GM12878 (cell line): ENCODE measurements around the gene AGK. TPM values are rescaled to one million over a fixed set of nuclear protein-coding genes. Genes with fewer than 3 reads are reported as not detected.

Experiments used
- ATAC-seq: fragments of 200-7000 bp; cut with Tn5 transposase; 3 replicates; pipeline ENCODE4 v1.9.1; 2020; ENCODE audit warnings: mild to moderate bottlenecking, moderate library complexity
- BruUV-seq: library from RNA; stranded (reverse); fragments of 400-500 nt; replicated peaks from 2 replicates; lab custom pipeline; 2021; lab: Mats Ljungman, UMichigan
- CTCF ChIA-PET: fragments of 300-600 bp; sonication (Branson Sonifier 250); formaldehyde crosslinking; extraction: SDS; loops from one replicate; lab custom pipeline; 2021; ENCODE audit warnings: inconsistent platforms; lab: Yijun Ruan, JAX
- POLR2A ChIA-PET: fragments of 350-600 bp; formaldehyde crosslinking; extraction: SDS; loops from one replicate; lab custom pipeline; 2021; ENCODE audit warnings: inconsistent platforms; lab: Charles Lee
- RAD21 ChIA-PET: fragments of 300-600 bp; sonication (Branson Sonifier 250); formaldehyde crosslinking; loops from one replicate; lab custom pipeline; 2023; ENCODE audit warnings: antibody characterized with exemption; ENCODE audit not compliant: unreplicated experiment; lab: Charles Lee
- SMC1A ChIA-PET: fragments of 300-600 bp; sonication (Branson Sonifier 250); formaldehyde crosslinking; loops from one replicate; lab custom pipeline; 2023; ENCODE audit not compliant: unreplicated experiment, uncharacterized antibody; lab: Charles Lee
- DNase-seq: peaks from one replicate; pipeline ENCODE4 v3.0.0-alpha.2; 2011; ENCODE audit warnings: low read depth, low spot score
- FAIRE-seq: peaks from 3 replicates; lab custom pipeline; 2011; peaks lifted over from hg19 to GRCh38; lab: Jason Lieb, UNC
- H2AFZ ChIP-seq: 2 replicates; pipeline ENCODE4 v1.6.0; 2011; ENCODE audit warnings: low read depth, low read length, control low read depth; ENCODE audit not compliant: control insufficient read depth
- H3K27ac ChIP-seq: 2 replicates; pipeline ENCODE4 v1.5.1; 2011; ENCODE audit warnings: control low read depth; ENCODE audit not compliant: control insufficient read depth, insufficient read depth
- H3K27me3 ChIP-seq, 2 experiments: replicated peaks in 1 of 2; 2 replicates each; pipeline versions ENCODE4 v1.6.0 to v1.6.1; 2011; ENCODE audit warnings: low read length in 1 of 2; ENCODE audit not compliant: control insufficient read depth in 2 of 2, insufficient read depth in 2 of 2
- H3K36me3 ChIP-seq, 2 experiments: 2 replicates each; pipeline ENCODE4 v1.5.1; 2011; ENCODE audit warnings: low read length in 1 of 2; ENCODE audit not compliant: control insufficient read depth in 2 of 2, insufficient read depth in 2 of 2
- H3K4me1 ChIP-seq: 2 replicates; pipeline ENCODE4 v1.6.1; 2011; ENCODE audit warnings: mild to moderate bottlenecking, low read length, moderate library complexity, mixed read lengths; ENCODE audit not compliant: control insufficient read depth, insufficient read depth
- H3K4me2 ChIP-seq: 2 replicates; pipeline ENCODE4 v1.6.0; 2011; ENCODE audit warnings: control low read depth; ENCODE audit not compliant: control insufficient read depth, insufficient read depth
- H3K4me3 ChIP-seq: fragments of 200-600 bp; sonication (generic); 2 replicates; pipeline ENCODE4 v1.5.1; 2016
- H3K79me2 ChIP-seq: 2 replicates; pipeline ENCODE4 v1.6.0; 2011; ENCODE audit warnings: low read length; ENCODE audit not compliant: control insufficient read depth, insufficient read depth
- H3K9ac ChIP-seq: 2 replicates; pipeline ENCODE4 v1.8.0; 2011; ENCODE audit warnings: low read length, control low read depth, mixed read lengths; ENCODE audit not compliant: control insufficient read depth, insufficient read depth
- H3K9me3 ChIP-seq: replicated peaks from 3 replicates; pipeline ENCODE4 v1.5.1; 2011; ENCODE audit warnings: mild to moderate bottlenecking, low read length; ENCODE audit not compliant: control insufficient read depth, insufficient read depth
- H4K20me1 ChIP-seq: 2 replicates; pipeline ENCODE4 v1.6.0; 2011; ENCODE audit not compliant: control insufficient read depth, insufficient read depth
- CHD4 ChIP-seq: fragments of 200-600 bp; sonication (generic); IDR thresholded peaks from 2 replicates; pipeline ENCODE4 v1.6.1; 2016; ENCODE audit warnings: mild to moderate bottlenecking
- CREM ChIP-seq: IDR thresholded peaks from 2 replicates; pipeline ENCODE4 v1.6.1; 2014; ENCODE audit warnings: antibody characterized with exemption, low read depth
- KLF5 ChIP-seq: fragments of 450-650 bp; IDR thresholded peaks from 2 replicates; pipeline ENCODE4 v1.6.1; 2014; ENCODE audit warnings: mild to moderate bottlenecking; ENCODE audit not compliant: partially characterized antibody
- LARP7 ChIP-seq: fragments of 450-650 bp; IDR thresholded peaks from 2 replicates; pipeline ENCODE4 v1.6.1; 2017; ENCODE audit warnings: mild to moderate bottlenecking
- MYB ChIP-seq: fragments of 150-350 bp; IDR thresholded peaks from 2 replicates; pipeline ENCODE4 v1.6.1; 2014; ENCODE audit warnings: mild to moderate bottlenecking, low read depth, low read length, borderline replicate concordance
- NFXL1 ChIP-seq: fragments of 450-650 bp; IDR thresholded peaks from 2 replicates; pipeline ENCODE4 v1.6.1; 2017; ENCODE audit warnings: antibody characterized with exemption, mild to moderate bottlenecking, borderline replicate concordance
- SREBF1 ChIP-seq: IDR thresholded peaks from 2 replicates; pipeline ENCODE4 v1.6.1; 2012; ENCODE audit warnings: mild to moderate bottlenecking, low read length
- TBL1XR1 ChIP-seq: IDR thresholded peaks from 2 replicates; pipeline ENCODE4 v1.6.1; 2012; ENCODE audit warnings: low read depth, low read length, improper control_type of control experiment
- TCF3 ChIP-seq: IDR thresholded peaks from 2 replicates; pipeline ENCODE4 v1.6.1; 2012; ENCODE audit warnings: low read depth, mild to moderate bottlenecking, low read length, borderline replicate concordance; ENCODE audit not compliant: insufficient read depth
- YY1 ChIP-seq: IDR thresholded peaks from 2 replicates; pipeline ENCODE4 v1.6.1; 2011; ENCODE audit warnings: low read depth, mild to moderate bottlenecking, low read length
- ZNF274 ChIP-seq: IDR thresholded peaks from one replicate; pipeline ENCODE4 v1.8.0; 2011; ENCODE audit not compliant: insufficient read length, insufficient read depth
- WGBS: methylation state at CpG from one replicate; pipeline ENCODE4 v1.1.6; 2016; ENCODE audit warnings: low lambda C conversion rate; ENCODE audit not compliant: insufficient replicate concordance, insufficient coverage; ENCODE audit errors: missing lambda C conversion rate; 5-methylcytosine and 5-hydroxymethylcytosine counted together
- in situ Hi-C: fragments of 300-500 bp; cut with MboI; formaldehyde crosslinking; loops from 9 replicates; pipeline ENCODE4 v1.14.3; 2018; ENCODE audit warnings: mixed read lengths
- intact Hi-C: fragments of 100-400 bp; cut with micrococcal nuclease; formaldehyde crosslinking; loops from one replicate; pipeline ENCODE4 v1.14.2; 2022; ENCODE audit not compliant: unreplicated experiment
- polyA plus RNA-seq, 11 experiments: library from polyadenylated mRNA; depleted of rRNA in 4 of 11; unstranded in 6 of 11; stranded (reverse) in 5 of 11; fragments of >200 nt; fragmentation: Nextera tagmentation in 4 of 11; fragmentation: Illumina TruSeq in 1 of 11; extraction: Ambion mirVana in 4 of 11; extraction: Trizol in 1 of 11; gene quantifications; 1 replicate in 1 of 11; 2 replicates in 10 of 11; pipeline versions ENCODE4 v1.2.1 to v1.2.3, GENCODE V29; 2011 to 2016; ENCODE audit warnings: inconsistent platforms in 2 of 11, missing spikeins in 2 of 11, low read depth in 1 of 11
- total RNA-seq, 4 experiments: library from RNA; depleted of rRNA in 3 of 4; stranded (reverse); fragments of >200 nt in 3 of 4; fragmentation: Illumina TruSeq in 1 of 4; extraction: Trizol in 1 of 4; gene quantifications; 2 replicates each; pipeline versions ENCODE4 v1.2.1 to v1.2.3, GENCODE V29; 2013 to 2021
- TF ChIP-seq, protein P1 (sequence below): IDR thresholded peaks from 2 replicates; pipeline ENCODE4 v1.6.1; 2012; ENCODE audit warnings: low read depth, low read length, improper control_type of control experiment
- TF ChIP-seq, protein P2 (sequence below): fragments of 450-650 bp; IDR thresholded peaks from 2 replicates; pipeline ENCODE4 v1.6.1; 2018; ENCODE audit warnings: borderline replicate concordance, mild to moderate bottlenecking; ENCODE audit not compliant: partially characterized antibody
- TF ChIP-seq, protein P3 (sequence below): IDR thresholded peaks from 2 replicates; pipeline ENCODE4 v1.6.1; 2012; ENCODE audit warnings: low read depth, low read length, improper control_type of control experiment
- TF ChIP-seq, protein P4 (sequence below): IDR thresholded peaks from 2 replicates; pipeline ENCODE4 v1.6.1; 2011; ENCODE audit warnings: borderline replicate concordance, low read depth, mild to moderate bottlenecking, moderate library complexity, mixed read lengths, low read length; ENCODE audit not compliant: insufficient read depth; ENCODE audit errors: extremely low read length
- TF ChIP-seq, protein P5 (sequence below): fragments of 450-650 bp; IDR thresholded peaks from 2 replicates; pipeline ENCODE4 v1.6.1; 2017; ENCODE audit warnings: low read depth, mild to moderate bottlenecking, moderate library complexity
- TF ChIP-seq, protein P6 (sequence below): fragments of 450-650 bp; IDR thresholded peaks from 2 replicates; pipeline ENCODE4 v1.6.1; 2014; ENCODE audit warnings: mild to moderate bottlenecking

The AGK gene
- total and polyA plus RNA-seq, 10 of the 15 experiments (the other 5 are each of a cell fraction or from before 2014, with no cell fraction given), result 32.5 to 85.6 (median 47.8) TPM

DNA sequence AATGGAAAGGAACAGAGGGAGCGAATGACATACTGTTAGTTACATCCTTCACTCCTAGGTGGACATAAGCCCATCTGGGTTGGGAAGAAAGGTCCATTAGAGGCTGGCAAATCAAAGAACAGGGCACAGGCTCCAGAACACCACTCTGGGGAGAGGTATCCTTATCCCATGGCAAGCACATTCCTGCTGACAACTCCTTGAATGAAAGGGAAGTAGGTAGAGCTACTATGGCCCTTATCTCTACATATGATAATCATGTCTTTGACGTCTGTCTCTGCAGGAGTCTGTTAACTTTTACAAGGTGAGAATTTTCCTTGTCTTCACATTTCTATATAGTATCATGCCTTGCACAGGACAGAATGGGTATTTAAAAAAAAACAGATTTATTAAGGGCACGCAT is 140.3 kb downstream of the AGK start:
- TF ChIP-seq CREM (no peak), SREBF1 (no peak), MYB (no peak), ZNF274 (no peak), NFXL1 (no peak), YY1 (no peak), KLF5 (no peak), TCF3 (no peak), CHD4 (no peak), TBL1XR1 (no peak), LARP7 (no peak)
- TF ChIP-seq, protein P1, sequence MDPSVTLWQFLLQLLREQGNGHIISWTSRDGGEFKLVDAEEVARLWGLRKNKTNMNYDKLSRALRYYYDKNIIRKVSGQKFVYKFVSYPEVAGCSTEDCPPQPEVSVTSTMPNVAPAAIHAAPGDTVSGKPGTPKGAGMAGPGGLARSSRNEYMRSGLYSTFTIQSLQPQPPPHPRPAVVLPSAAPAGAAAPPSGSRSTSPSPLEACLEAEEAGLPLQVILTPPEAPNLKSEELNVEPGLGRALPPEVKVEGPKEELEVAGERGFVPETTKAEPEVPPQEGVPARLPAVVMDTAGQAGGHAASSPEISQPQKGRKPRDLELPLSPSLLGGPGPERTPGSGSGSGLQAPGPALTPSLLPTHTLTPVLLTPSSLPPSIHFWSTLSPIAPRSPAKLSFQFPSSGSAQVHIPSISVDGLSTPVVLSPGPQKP, result no peak
- TF ChIP-seq, protein P2, sequence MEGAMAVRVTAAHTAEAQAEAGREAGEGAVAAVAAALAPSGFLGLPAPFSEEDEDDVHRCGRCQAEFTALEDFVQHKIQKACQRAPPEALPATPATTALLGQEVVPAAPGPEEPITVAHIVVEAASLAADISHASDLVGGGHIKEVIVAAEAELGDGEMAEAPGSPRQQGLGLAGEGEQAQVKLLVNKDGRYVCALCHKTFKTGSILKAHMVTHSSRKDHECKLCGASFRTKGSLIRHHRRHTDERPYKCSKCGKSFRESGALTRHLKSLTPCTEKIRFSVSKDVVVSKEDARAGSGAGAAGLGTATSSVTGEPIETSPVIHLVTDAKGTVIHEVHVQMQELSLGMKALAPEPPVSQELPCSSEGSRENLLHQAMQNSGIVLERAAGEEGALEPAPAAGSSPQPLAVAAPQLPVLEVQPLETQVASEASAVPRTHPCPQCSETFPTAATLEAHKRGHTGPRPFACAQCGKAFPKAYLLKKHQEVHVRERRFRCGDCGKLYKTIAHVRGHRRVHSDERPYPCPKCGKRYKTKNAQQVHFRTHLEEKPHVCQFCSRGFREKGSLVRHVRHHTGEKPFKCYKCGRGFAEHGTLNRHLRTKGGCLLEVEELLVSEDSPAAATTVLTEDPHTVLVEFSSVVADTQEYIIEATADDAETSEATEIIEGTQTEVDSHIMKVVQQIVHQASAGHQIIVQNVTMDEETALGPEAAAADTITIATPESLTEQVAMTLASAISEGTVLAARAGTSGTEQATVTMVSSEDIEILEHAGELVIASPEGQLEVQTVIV, result no peak
- TF ChIP-seq, protein P3, sequence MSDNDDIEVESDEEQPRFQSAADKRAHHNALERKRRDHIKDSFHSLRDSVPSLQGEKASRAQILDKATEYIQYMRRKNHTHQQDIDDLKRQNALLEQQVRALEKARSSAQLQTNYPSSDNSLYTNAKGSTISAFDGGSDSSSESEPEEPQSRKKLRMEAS, result no peak
- TF ChIP-seq, protein P4, sequence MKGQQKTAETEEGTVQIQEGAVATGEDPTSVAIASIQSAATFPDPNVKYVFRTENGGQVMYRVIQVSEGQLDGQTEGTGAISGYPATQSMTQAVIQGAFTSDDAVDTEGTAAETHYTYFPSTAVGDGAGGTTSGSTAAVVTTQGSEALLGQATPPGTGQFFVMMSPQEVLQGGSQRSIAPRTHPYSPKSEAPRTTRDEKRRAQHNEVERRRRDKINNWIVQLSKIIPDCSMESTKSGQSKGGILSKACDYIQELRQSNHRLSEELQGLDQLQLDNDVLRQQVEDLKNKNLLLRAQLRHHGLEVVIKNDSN, result no peak
- TF ChIP-seq, protein P5, sequence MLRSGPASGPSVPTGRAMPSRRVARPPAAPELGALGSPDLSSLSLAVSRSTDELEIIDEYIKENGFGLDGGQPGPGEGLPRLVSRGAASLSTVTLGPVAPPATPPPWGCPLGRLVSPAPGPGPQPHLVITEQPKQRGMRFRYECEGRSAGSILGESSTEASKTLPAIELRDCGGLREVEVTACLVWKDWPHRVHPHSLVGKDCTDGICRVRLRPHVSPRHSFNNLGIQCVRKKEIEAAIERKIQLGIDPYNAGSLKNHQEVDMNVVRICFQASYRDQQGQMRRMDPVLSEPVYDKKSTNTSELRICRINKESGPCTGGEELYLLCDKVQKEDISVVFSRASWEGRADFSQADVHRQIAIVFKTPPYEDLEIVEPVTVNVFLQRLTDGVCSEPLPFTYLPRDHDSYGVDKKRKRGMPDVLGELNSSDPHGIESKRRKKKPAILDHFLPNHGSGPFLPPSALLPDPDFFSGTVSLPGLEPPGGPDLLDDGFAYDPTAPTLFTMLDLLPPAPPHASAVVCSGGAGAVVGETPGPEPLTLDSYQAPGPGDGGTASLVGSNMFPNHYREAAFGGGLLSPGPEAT, result no peak
- TF ChIP-seq, protein P6, sequence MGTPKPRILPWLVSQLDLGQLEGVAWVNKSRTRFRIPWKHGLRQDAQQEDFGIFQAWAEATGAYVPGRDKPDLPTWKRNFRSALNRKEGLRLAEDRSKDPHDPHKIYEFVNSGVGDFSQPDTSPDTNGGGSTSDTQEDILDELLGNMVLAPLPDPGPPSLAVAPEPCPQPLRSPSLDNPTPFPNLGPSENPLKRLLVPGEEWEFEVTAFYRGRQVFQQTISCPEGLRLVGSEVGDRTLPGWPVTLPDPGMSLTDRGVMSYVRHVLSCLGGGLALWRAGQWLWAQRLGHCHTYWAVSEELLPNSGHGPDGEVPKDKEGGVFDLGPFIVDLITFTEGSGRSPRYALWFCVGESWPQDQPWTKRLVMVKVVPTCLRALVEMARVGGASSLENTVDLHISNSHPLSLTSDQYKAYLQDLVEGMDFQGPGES, result no peak
- in situ Hi-C loops (no loop called here), intact Hi-C loops (no loop called here)
- Histone ChIP-seq H3K4me3 (no peak overlapping the region), H3K79me2 (peaks cover 14% of the 10 kb centered on the region), H3K4me1 (no peaks in the 10 kb centered on the region), H3K27me3 (no peaks in the 10 kb centered on the region), H4K20me1 (no peaks in the 10 kb centered on the region), H3K9me3 (no peaks in the 10 kb centered on the region), H3K4me2 (no peak overlapping the region), H2AFZ (no peak overlapping the region), H3K9ac (no peak overlapping the region), H3K36me3 (no peaks in the 10 kb centered on the region), H3K27ac (no peak overlapping the region)
- ChIA-PET RAD21 (no interaction called here), CTCF (interaction anchor here (0.6 kb wide), 1 partner anchor 8 kb away, joined by 3 read pairs; no protein-coding TSS in a partner anchor), POLR2A (interaction anchor here (1.7 kb wide), 1 partner anchor 7 kb away, joined by 4 read pairs; no protein-coding TSS in a partner anchor), SMC1A (no interaction called here)
- 99% methylated on average over 3 of the region's 3 CpGs for WGBS
- BruUV-seq, result no TSS peak
- no peak for ATAC-seq
- no peak for FAIRE-seq
- no peak for DNase-seq
